ENCODE results near the gene SH3PXD2A.
A peak's percentile ranks its signal among the peaks of the same experiment; 100 is the strongest.

Gene SH3PXD2A

GRCh38 chr10:103855424-103855823, at the start of gene SH3PXD2A:
TSS of gene SH3PXD2A (minus strand) at chr10:103855576. CDS start at chr10:103855266, 310 bp downstream.
- no peak for DNase-seq (ENCODE audit: low read depth)

GRCh38 chr10:103901299-103901698, 45.9 kb upstream of the SH3PXD2A start:
- DNase-seq (ENCODE audit: low read depth), result no peak

GRCh38 chr10:103899312-103899711, 43.9 kb upstream of the SH3PXD2A start:
- no peak for DNase-seq (ENCODE audit: low read depth)

GRCh38 chr10:103897241-103897774, 41.9 kb upstream of the SH3PXD2A start:
- no peak for DNase-seq (ENCODE audit: low read depth)

GRCh38 chr10:103896225-103896624, 40.8 kb upstream of the SH3PXD2A start:
- DNase-seq (ENCODE audit: low read depth), result no peak

- no peak for DNase-seq (ENCODE audit: low read depth)
These were observed 40.2 kb upstream of the SH3PXD2A start for GRCh38 chr10:103895411-103896186.

- DNase-seq (ENCODE audit: low read depth), result no peak
These were observed 39.1 kb upstream of the SH3PXD2A start for GRCh38 chr10:103894441-103894864.

GRCh38 chr10:103893817-103894216, 38.4 kb upstream of the SH3PXD2A start:
- DNase-seq (ENCODE audit: low read depth), result no peak

- no peak for DNase-seq (ENCODE audit: low read depth)
These were observed 36.8 kb upstream of the SH3PXD2A start for GRCh38 chr10:103892181-103892580.

GRCh38 chr10:103890688-103891087, 35.3 kb upstream of the SH3PXD2A start:
- no peak for DNase-seq (ENCODE audit: low read depth)

- no peak for DNase-seq (ENCODE audit: low read depth)
These were observed 34.9 kb upstream of the SH3PXD2A start for GRCh38 chr10:103890194-103890658.

GRCh38 chr10:103889121-103889720, 33.8 kb upstream of the SH3PXD2A start:
- DNase-seq (ENCODE audit: low read depth), result no peak

- DNase-seq (ENCODE audit: low read depth), result peak; percentile 77
These were observed 32.9 kb upstream of the SH3PXD2A start for GRCh38 chr10:103888113-103888841.

- peak; percentile 93 for DNase-seq (ENCODE audit: low read depth)
These were observed 30.2 kb upstream of the SH3PXD2A start for GRCh38 chr10:103885617-103886016.

- peak; percentile 63 for DNase-seq (ENCODE audit: low read depth)
These were observed 29.3 kb upstream of the SH3PXD2A start for GRCh38 chr10:103884681-103885139.

- no peak for DNase-seq (ENCODE audit: low read depth)
These were observed 27.1 kb upstream of the SH3PXD2A start for GRCh38 chr10:103882285-103883007.

GRCh38 chr10:103881416-103882284, 26.3 kb upstream of the SH3PXD2A start:
- DNase-seq (ENCODE audit: low read depth), result no peak

GRCh38 chr10:103879831-103880230, 24.5 kb upstream of the SH3PXD2A start:
- no peak for DNase-seq (ENCODE audit: low read depth)

GRCh38 chr10:103879409-103879808, 24.0 kb upstream of the SH3PXD2A start:
- DNase-seq (ENCODE audit: low read depth), result no peak

- DNase-seq (ENCODE audit: low read depth), result no peak
These were observed 22.5 kb upstream of the SH3PXD2A start for GRCh38 chr10:103877861-103878260.

- no peak for DNase-seq (ENCODE audit: low read depth)
These were observed 20.8 kb upstream of the SH3PXD2A start for GRCh38 chr10:103876155-103876554.
